HEK293T (cell line): ENCODE data around the gene ZNF331.
"Not testable (repeated sequence)": the region's sequence is repeated elsewhere in the genome, so short reads cannot be mapped to it uniquely, and the experiment has no call there.

Experiments used
- CTCF ChIA-PET: fragments of 350-600 bp; formaldehyde crosslinking; extraction: SDS; loops from one replicate; lab custom pipeline; 2021; ENCODE audit warnings: antibody characterized with exemption, inconsistent platforms; lab: Yijun Ruan, JAX
- POLR2A ChIA-PET: fragments of 350-600 bp; formaldehyde crosslinking; extraction: SDS; loops from one replicate; lab custom pipeline; 2020; ENCODE audit warnings: antibody characterized with exemption, inconsistent platforms; lab: Yijun Ruan, JAX
- DNase-seq: peaks from one replicate; pipeline ENCODE4 v3.0.0; 2012; ENCODE audit warnings: mixed read lengths; ENCODE audit errors: extremely low spot score
- ARNT ChIP-seq: fragments of 450-650 bp; IDR thresholded peaks from 2 replicates; pipeline ENCODE4 v1.6.1; 2017; ENCODE audit warnings: mild to moderate bottlenecking
- BHLHE40 ChIP-seq: fragments of 450-650 bp; IDR thresholded peaks from 2 replicates; pipeline ENCODE4 v1.6.1; 2016; ENCODE audit warnings: mild to moderate bottlenecking, moderate library complexity, borderline replicate concordance
- CTBP1 ChIP-seq: fragments of 450-650 bp; IDR thresholded peaks from 2 replicates; pipeline ENCODE4 v1.6.1; 2016; ENCODE audit warnings: borderline replicate concordance
- ELF4 ChIP-seq: fragments of 450-650 bp; IDR thresholded peaks from 2 replicates; pipeline ENCODE4 v1.6.1; 2017; ENCODE audit warnings: antibody characterized with exemption
- FOXA1 ChIP-seq: fragments of 450-650 bp; IDR thresholded peaks from 2 replicates; pipeline ENCODE4 v1.6.1; 2016; ENCODE audit warnings: mild to moderate bottlenecking
- FOXK2 ChIP-seq: fragments of 450-650 bp; IDR thresholded peaks from 2 replicates; pipeline ENCODE4 v1.6.1; 2016; ENCODE audit warnings: mild to moderate bottlenecking
- FOXM1 ChIP-seq: fragments of 450-650 bp; IDR thresholded peaks from 2 replicates; pipeline ENCODE4 v1.6.1; 2017; ENCODE audit warnings: mild to moderate bottlenecking, borderline replicate concordance
- HDGF ChIP-seq: fragments of 450-650 bp; IDR thresholded peaks from 2 replicates; pipeline ENCODE4 v1.6.1; 2017; ENCODE audit warnings: antibody characterized with exemption, borderline replicate concordance
- L3MBTL2 ChIP-seq: fragments of 450-650 bp; conservative IDR thresholded peaks from 2 replicates; pipeline ENCODE4 v1.6.1; 2016; ENCODE audit warnings: mild to moderate bottlenecking
- LEF1 ChIP-seq: fragments of 450-650 bp; IDR thresholded peaks from 2 replicates; pipeline ENCODE4 v1.6.1; 2017; ENCODE audit warnings: mild to moderate bottlenecking, borderline replicate concordance
- NFRKB ChIP-seq: fragments of 450-650 bp; IDR thresholded peaks from 2 replicates; pipeline ENCODE4 v1.6.1; 2016; ENCODE audit warnings: mild to moderate bottlenecking, moderate library complexity
- PKNOX1 ChIP-seq: fragments of 450-650 bp; IDR thresholded peaks from 2 replicates; pipeline ENCODE4 v1.6.1; 2016
- SP1 ChIP-seq: fragments of 450-650 bp; IDR thresholded peaks from 2 replicates; pipeline ENCODE4 v1.6.1; 2017
- SUZ12 ChIP-seq: fragments of 450-650 bp; IDR thresholded peaks from 2 replicates; pipeline ENCODE4 v1.6.1; 2016; ENCODE audit warnings: mild to moderate bottlenecking
- TARDBP ChIP-seq: fragments of 450-650 bp; IDR thresholded peaks from 2 replicates; pipeline ENCODE4 v1.6.1; 2016
- ZNF384 ChIP-seq: fragments of 450-650 bp; IDR thresholded peaks from 2 replicates; pipeline ENCODE4 v1.6.1; 2016

Gene ZNF331

GRCh38 chr19:53507523-53508442 lies 30.2 kb upstream of the ZNF331 start:
- ChIA-PET CTCF (no interaction called here), POLR2A (interaction anchor here (1.0 kb wide), 1 partner anchor 13 kb away, joined by 3 read pairs; no protein-coding TSS in a partner anchor)
- DNase-seq: no peak
- no peak for TF ChIP-seq NFRKB
- no peak for TF ChIP-seq SUZ12
- no peak for TF ChIP-seq LEF1
- no peak for TF ChIP-seq FOXA1
- TF ChIP-seq SP1: no peak
- no peak for TF ChIP-seq PKNOX1
- no peak for TF ChIP-seq HDGF
- TF ChIP-seq ZNF384: no peak
- TF ChIP-seq FOXK2: no peak
- TF ChIP-seq ARNT: no peak

DNA sequence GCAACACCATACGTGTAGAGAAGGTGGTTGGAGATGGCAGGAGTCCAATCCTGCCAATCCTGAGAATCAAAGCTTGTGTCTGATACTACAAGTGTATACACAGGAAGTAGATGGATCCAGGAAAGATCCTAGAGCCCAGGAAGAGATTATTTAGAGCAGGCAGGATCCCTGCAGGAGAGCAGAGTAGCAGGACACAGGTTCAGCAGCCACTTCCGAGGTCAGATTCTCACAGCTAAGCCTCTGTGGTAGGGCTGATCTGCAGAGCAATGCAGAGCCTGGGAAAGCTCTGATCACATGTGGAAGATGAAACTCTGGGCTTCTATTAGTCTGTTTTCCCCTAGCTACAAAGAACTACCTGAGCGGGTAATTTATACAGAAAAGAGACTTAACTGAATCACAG lies 28.5 kb upstream of the ZNF331 start:
- ChIA-PET POLR2A (no interaction called here), CTCF (no interaction called here)
- no peak for TF ChIP-seq LEF1
- no peak for TF ChIP-seq FOXM1
- no peak for TF ChIP-seq SP1
- no peak for TF ChIP-seq ZNF384
- no peak for TF ChIP-seq TARDBP
- TF ChIP-seq L3MBTL2: no peak
- no peak for TF ChIP-seq HDGF
- TF ChIP-seq PKNOX1: no peak
- no peak for TF ChIP-seq FOXK2
- no peak for TF ChIP-seq ARNT
- no peak for TF ChIP-seq CTBP1
- no peak for TF ChIP-seq NFRKB
- TF ChIP-seq FOXA1: no peak
- TF ChIP-seq SUZ12: no peak
- no peak for TF ChIP-seq BHLHE40
- no peak for DNase-seq

- no peak for TF ChIP-seq SUZ12
- no peak for TF ChIP-seq L3MBTL2
- ChIA-PET CTCF (no interaction called here), POLR2A (no interaction called here)
- no peak for DNase-seq
Measured at GRCh38 chr19:53509845-53510244, 28.1 kb upstream of the ZNF331 start.

DNA sequence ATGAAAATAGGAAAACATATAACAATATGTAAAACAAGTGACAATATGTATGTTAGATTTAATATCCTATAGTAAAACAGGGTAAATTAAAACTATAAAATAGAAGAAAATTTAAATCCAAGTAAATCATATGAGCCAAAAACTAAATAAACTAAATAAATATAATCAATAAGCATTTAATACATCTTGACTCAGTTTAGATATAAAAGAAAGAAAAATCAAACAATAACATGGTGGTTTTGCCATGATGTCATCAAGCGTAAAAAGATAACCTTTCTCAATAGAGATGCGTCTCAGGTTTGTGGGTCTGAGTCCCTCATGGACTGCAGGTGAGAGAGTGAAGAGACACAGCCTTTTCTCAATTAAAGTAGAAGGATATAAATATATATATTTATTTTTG lies 26.6 kb upstream of the ZNF331 start:
- ChIA-PET POLR2A (no interaction called here), CTCF (no interaction called here)
- no peak for DNase-seq

DNA sequence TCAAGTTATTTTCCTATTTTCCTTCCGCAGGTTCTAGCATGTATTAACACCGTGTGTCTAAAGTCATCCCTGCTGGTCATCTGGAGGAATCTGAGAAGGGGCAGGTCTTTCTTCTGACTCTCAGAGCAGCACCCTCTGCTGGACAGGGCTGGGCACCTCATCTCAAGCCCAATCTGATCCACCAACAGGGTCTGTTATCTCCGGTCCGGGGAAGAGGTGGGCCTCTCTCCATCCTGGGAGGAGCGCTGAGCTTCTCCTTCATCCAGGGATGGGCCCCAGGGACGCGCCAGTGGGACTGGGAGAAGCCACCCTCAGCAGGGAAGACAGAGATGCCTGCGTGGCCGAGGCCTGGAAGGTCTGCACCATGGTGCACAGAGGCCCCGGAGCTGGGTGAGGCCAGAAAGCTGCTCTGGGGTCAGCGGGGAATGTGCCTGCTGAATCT lies 26.0 kb upstream of the ZNF331 start:
- ChIA-PET CTCF (no interaction called here), POLR2A (no interaction called here)
- TF ChIP-seq CTBP1 (no peak), PKNOX1 (no peak), ELF4 (no peak), FOXM1 (no peak)
- peak; percentile 28 for DNase-seq

More for the DNA sequence above, 26.6 kb upstream of the ZNF331 start:
- TF ChIP-seq SUZ12 (no peak), ARNT (no peak), FOXA1 (no peak), L3MBTL2 (no peak), ELF4 (no peak), PKNOX1 (no peak), ZNF384 (no peak), TARDBP (no peak), NFRKB (no peak)

GRCh38 chr19:53515047-53515446 lies 22.9 kb upstream of the ZNF331 start:
- CTCF ChIA-PET, DNase-seq, POLR2A ChIA-PET: not testable (repeated sequence)
